Measurements from ENCODE around the gene EFTUD2.

Gene EFTUD2

GRCh38 chr17:44901411-44901921 lies 2.2 kb upstream of the EFTUD2 start:
- TF ChIP-seq POLR2A (IDR thresholded peaks at IDR 0.05; ENCODE audit: low read length) (no peak), GATA1 (IDR thresholded peaks at IDR 0.05; ENCODE audit: low read depth, low read length) (no peak)
- no peak for DNase-seq

- DNase-seq: peak in 1 of 2 experiments; percentile 24
- no peak for TF ChIP-seq POLR2A (IDR thresholded peaks at IDR 0.05; ENCODE audit: low read length)
- TF ChIP-seq GATA1 (IDR thresholded peaks at IDR 0.05; ENCODE audit: low read depth, low read length): no peak
These were observed 1.6 kb upstream of the EFTUD2 start for GRCh38 chr17:44900894-44901293.

GRCh38 chr17:44898768-44899073 lies 524 bp downstream of the EFTUD2 start:
- TF ChIP-seq POLR2A (IDR thresholded peaks at IDR 0.05; ENCODE audit: low read length): no peak
- TF ChIP-seq GATA1 (IDR thresholded peaks at IDR 0.05; ENCODE audit: low read depth, low read length): no peak
- DNase-seq: no peak

GRCh38 chr17:44894642-44895041 lies 4.6 kb downstream of the EFTUD2 start:
- DNase-seq: no peak
- TF ChIP-seq GATA1 (IDR thresholded peaks at IDR 0.05; ENCODE audit: low read depth, low read length) (no peak), POLR2A (IDR thresholded peaks at IDR 0.05; ENCODE audit: low read length) (no peak)

- TF ChIP-seq GATA1 (IDR thresholded peaks at IDR 0.05; ENCODE audit: low read depth, low read length) (no peak), POLR2A (IDR thresholded peaks at IDR 0.05; ENCODE audit: low read length) (no peak)
- no peak for DNase-seq
These were observed 7.0 kb downstream of the EFTUD2 start for GRCh38 chr17:44892250-44892649.

GRCh38 chr17:44889003-44889402 lies 10.2 kb downstream of the EFTUD2 start:
- no peak for DNase-seq
- TF ChIP-seq GATA1 (IDR thresholded peaks at IDR 0.05; ENCODE audit: low read depth, low read length) (no peak), POLR2A (IDR thresholded peaks at IDR 0.05; ENCODE audit: low read length) (no peak)

GRCh38 chr17:44887971-44888954 lies 11.0 kb downstream of the EFTUD2 start:
- no peak for DNase-seq
- TF ChIP-seq POLR2A (IDR thresholded peaks at IDR 0.05; ENCODE audit: low read length) (no peak), GATA1 (IDR thresholded peaks at IDR 0.05; ENCODE audit: low read depth, low read length) (no peak)

- DNase-seq: no peak
- TF ChIP-seq POLR2A (IDR thresholded peaks at IDR 0.05; ENCODE audit: low read length) (no peak), GATA1 (IDR thresholded peaks at IDR 0.05; ENCODE audit: low read depth, low read length) (no peak)
These were observed 12.2 kb downstream of the EFTUD2 start for GRCh38 chr17:44887016-44887415.

- DNase-seq: no peak
These were observed 14.3 kb downstream of the EFTUD2 start for GRCh38 chr17:44884941-44885340.

GRCh38 chr17:44881145-44881544 lies 18.1 kb downstream of the EFTUD2 start:
- TF ChIP-seq GATA1 (IDR thresholded peaks at IDR 0.05; ENCODE audit: low read depth, low read length) (no peak), POLR2A (IDR thresholded peaks at IDR 0.05; ENCODE audit: low read length) (no peak)

More at GRCh38 chr17:44884941-44885340, 14.3 kb downstream of the EFTUD2 start:
- TF ChIP-seq GATA1 (IDR thresholded peaks at IDR 0.05; ENCODE audit: low read depth, low read length): no peak
- TF ChIP-seq POLR2A (IDR thresholded peaks at IDR 0.05; ENCODE audit: low read length): no peak

GRCh38 chr17:44880062-44880461 lies 19.2 kb downstream of the EFTUD2 start:
- no peak for DNase-seq
- no peak for TF ChIP-seq POLR2A (IDR thresholded peaks at IDR 0.05; ENCODE audit: low read length)
- TF ChIP-seq GATA1 (IDR thresholded peaks at IDR 0.05; ENCODE audit: low read depth, low read length): no peak

More at GRCh38 chr17:44881145-44881544, 18.1 kb downstream of the EFTUD2 start:
- no peak for DNase-seq

- TF ChIP-seq POLR2A (IDR thresholded peaks at IDR 0.05; ENCODE audit: low read length): no peak
- no peak for TF ChIP-seq GATA1 (IDR thresholded peaks at IDR 0.05; ENCODE audit: low read depth, low read length)
These were observed 19.9 kb downstream of the EFTUD2 start for GRCh38 chr17:44879376-44879775.

GRCh38 chr17:44878627-44879221 lies 20.5 kb downstream of the EFTUD2 start:
- TF ChIP-seq POLR2A (IDR thresholded peaks at IDR 0.05; ENCODE audit: low read length) (no peak), GATA1 (IDR thresholded peaks at IDR 0.05; ENCODE audit: low read depth, low read length) (no peak)
- peak; percentile 37 to 57 for DNase-seq

More at GRCh38 chr17:44879376-44879775, 19.9 kb downstream of the EFTUD2 start:
- DNase-seq: no peak

- TF ChIP-seq GATA1 (IDR thresholded peaks at IDR 0.05; ENCODE audit: low read depth, low read length) (no peak), POLR2A (IDR thresholded peaks at IDR 0.05; ENCODE audit: low read length) (no peak)
- no peak for DNase-seq
These were observed 22.1 kb downstream of the EFTUD2 start for GRCh38 chr17:44877121-44877520.
